RPMI7951 (cell line): ENCODE data around the gene USP7. TPM values are rescaled to one million over a fixed set of nuclear protein-coding genes. Genes with fewer than 3 reads are reported as not detected.
A peak's percentile ranks its signal among the peaks of the same experiment; 100 is the strongest.
"Not testable (repeated sequence)": the region's sequence is repeated elsewhere in the genome, so short reads cannot be mapped to it uniquely, and the experiment has no call there.

Source experiments
- DNase-seq: peaks from one replicate; pipeline ENCODE4 v3.0.0-alpha.2; 2012; ENCODE audit warnings: low read depth
- total RNA-seq: library from RNA; depleted of rRNA; stranded (reverse); fragments of >200 nt; shearing (Covaris generic); gene quantifications from 2 replicates; pipeline ENCODE4 v1.2.3, GENCODE V29; 2014; rRNA removed

Gene USP7
- 25.1 and 46.9 TPM in 2 replicates for total RNA-seq

- peak; percentile 84 for DNase-seq
Measured at GRCh38 chr16:8963821-8964441, at the start of gene USP7. Gene USP7, minus strand, starts transcription at chr16:8963906. Its CDS starts 621 bp downstream, at chr16:8963285.

DNA sequence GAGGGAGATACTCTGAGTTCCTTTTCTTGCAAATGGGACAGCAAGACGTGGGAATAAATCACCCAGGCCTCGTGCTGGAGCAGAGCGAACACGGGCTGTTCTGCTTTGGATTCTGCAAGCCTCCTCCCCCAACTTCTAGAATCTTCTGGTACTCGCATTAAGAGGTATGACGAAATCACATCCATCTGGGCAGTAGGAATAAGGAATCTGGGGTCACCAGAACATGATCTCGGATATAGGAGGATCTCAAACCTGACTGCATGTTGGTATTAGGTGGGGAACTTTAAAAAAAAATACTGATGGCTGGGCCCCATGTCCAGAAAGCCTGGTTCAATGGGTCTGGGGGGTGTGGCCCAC is 49.8 kb upstream of the USP7 start:
- no peak for DNase-seq

GRCh38 chr16:9012848-9013507 is 49.3 kb upstream of the USP7 start:
- DNase-seq: no peak

GRCh38 chr16:9012330-9012729 is 48.6 kb upstream of the USP7 start:
- no peak for DNase-seq

DNA sequence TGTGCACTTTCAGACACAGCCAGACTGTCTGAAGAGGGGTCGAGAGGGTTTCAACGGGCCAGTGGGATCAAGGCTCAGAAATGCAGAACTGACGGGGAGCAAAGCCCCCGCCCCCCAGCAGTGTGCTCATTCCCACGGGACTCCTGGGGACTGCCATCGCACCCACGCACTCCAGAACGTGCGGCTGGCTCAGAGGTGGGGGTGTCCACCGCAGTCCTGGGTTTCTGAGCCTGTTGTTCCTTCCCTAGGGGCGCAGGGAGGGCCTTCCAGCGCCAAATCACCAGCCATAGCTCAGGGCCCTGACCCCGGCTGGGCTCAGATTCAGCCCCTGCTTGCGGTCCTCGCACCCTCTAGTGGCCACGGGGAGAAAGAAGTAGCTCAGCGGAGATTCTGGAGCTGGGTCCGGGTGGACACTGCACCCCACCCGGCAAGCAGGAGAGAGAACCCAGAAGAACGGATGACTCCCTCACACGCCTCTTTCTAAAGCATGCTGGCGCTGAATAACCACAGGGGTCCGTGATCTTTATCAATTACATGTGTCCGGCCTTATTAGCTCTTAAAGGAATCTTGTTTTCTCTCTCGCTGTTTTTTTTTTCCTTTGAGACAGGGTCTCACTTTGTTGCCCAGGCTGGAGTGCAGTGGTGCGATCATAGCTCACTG is 45.0 kb upstream of the USP7 start:
- DNase-seq: peak; percentile 65

DNA sequence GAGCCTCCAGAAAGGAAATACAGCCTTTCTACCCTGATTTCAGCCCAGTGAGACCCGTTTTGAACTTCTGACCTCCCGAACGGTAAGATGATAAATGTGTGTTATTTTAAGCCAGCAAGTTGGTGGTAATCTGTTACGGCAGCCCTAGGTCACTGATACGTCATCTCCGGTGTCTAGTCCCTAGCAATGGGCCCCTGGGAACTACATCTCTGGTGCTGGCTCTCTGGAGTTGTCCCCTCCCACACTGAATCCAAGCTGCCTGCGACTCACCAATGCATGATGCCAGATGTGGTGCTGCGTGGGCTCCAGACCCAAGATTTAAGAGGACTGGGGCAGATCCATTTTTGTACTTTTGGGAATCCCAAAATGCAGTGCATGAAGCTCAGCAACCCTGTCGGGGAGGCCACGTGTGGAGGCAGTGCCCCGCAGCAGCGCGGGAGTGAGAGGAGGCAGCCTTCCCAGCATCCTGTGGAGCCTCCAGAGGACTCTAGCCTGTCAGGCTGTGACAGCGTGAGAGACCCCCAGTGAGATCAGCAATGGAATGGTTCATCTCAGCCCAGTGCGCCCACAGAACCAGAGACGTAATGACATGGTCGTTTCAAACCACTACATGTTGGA is 43.6 kb upstream of the USP7 start:
- peak; percentile 35 for DNase-seq

GRCh38 chr16:9004183-9004582 is 40.5 kb upstream of the USP7 start:
- no peak for DNase-seq

DNA sequence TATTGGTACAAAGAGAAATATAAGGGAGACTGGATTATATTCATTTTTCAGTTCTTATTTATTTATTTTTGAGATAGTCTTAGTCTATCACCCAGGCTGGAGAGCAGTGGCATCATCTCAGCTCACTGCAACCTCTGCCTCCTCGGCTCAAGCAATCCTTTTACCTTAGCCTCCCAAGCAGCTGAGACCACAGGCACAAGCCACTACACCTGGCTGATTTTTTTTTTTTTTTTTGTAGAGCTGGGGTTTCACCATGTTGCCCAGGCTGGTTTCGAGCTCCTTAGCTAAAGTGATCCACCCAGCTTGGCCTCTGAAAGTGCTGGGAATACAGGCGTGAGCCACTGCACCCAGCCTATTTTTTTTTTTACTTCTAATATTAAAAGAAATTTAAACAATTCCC is 40.1 kb upstream of the USP7 start:
- no peak for DNase-seq

- DNase-seq: no peak
Measured at GRCh38 chr16:9003322-9003721, 39.6 kb upstream of the USP7 start.

DNA sequence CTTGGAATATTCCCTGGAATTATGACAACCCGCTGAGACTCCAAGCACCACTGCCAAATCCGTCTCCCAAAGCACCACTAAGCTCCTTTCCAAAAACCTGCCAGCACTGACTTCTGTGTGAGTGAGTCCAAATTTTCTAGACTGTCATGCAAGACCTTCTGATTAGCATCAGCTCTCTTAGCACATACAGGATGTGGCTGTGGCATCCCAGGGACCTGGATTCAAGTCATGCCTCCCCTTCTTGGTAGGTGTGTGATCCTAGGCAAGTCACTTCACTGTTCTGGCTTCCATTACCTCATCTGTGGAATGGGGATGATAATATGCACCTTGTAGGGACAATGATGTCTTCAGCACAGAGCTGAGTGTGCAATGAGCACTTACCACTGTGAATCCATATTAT is 38.3 kb upstream of the USP7 start:
- no peak for DNase-seq

- no peak for DNase-seq
Measured at GRCh38 chr16:9000664-9001063, 37.0 kb upstream of the USP7 start.

DNA sequence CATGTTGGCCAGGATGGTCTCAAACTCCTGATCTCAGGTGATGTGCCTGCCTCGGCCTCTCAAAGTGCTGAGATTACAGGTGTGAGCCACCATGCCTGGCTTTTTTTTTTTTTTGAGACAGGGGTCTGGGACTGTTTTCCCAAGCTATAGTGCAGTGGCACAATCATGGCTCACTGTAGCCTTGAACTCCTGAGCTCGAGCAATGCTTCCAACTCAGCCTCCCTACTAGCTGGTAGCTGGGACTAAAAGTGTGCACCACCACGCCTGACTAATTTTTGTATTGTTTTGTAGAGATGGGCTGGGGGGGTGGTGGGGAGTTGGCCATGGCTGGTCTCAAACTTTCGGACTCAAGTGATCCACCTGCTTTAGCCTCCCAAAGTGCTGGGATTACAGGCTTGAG is 36.1 kb upstream of the USP7 start:
- no peak for DNase-seq

- peak; percentile 51 for DNase-seq
Measured at GRCh38 chr16:8998108-8998507, 34.4 kb upstream of the USP7 start.

DNA sequence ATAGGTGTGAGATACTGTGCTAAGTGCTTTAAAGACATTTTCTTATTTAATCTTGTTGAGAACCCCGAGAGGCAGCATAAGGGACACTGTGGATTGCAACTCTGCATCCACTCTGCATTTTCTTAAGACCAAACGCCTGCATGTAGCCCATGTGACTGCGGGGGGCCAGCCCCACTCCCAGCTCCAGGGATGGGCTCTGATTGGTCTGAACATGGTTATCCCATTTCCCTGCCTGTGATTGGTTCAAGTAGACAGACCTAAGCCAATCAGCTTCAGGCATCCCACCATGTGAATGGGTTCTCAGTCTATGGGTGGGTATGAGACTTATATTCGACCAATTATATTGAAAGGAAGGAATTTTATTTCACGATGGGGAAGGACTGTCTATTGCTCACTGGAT is 33.2 kb upstream of the USP7 start:
- DNase-seq: peak; percentile 31

DNA sequence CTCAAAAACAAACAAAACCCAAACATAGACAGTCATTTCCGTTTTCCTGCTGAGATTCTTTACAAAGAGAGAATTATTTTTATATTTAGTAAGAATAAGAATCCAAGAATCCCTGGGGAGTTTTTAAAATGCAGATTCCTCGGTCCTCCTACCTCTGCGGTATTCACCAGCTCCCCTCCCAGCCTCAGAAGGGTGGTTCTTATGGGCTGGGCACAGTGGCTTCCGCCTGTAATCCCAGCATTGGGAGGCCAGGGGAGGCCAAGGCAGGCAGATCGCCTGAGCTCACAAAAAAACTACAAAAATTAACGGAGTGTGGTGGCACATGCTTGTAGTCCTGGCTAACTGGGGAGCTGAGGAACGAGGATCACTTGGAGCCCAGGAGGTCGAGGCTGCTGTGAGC is 26.7 kb upstream of the USP7 start:
- no peak for DNase-seq

GRCh38 chr16:8989099-8989878 is 25.6 kb upstream of the USP7 start:
- DNase-seq: no peak

DNA sequence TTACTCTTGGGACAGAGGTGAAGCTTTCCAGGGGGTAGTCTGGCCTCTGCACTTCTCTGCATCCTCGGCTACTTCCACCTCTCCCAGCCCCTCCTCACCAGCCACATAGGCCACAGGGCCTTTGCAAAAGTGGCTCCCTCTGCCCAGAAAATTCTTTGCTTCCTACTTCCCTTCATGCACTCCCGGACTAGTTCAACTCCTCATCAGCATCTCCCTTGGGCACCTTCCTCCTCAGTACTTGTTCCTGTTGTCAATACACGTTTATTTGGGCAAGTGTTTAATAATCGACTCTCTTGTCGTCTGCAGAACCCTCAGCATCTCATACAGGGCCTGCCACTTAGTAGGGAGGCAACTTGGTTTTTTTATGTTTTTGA is 23.1 kb upstream of the USP7 start:
- DNase-seq: no peak

DNA sequence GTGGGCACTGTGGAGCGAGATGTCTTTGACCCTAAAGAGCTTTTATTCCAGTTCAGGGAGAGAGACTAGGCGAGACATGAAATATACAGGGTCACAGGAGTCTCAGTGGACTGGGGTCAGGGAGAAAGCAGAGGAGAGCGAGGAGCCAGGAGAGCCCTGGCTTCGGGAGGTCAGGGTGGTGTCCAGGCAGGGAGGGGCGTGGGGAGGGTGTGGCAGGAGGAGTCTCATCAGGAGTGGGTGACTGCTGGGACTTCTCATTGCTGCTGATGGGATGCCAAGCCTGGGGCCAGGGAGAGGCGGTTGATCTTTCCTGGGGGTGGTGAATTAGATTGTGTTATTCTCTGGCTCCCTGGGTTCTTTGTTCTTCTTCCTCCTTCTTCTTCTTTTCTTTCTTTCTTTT is 22.4 kb upstream of the USP7 start:
- no peak for DNase-seq

- no peak for DNase-seq
Measured at GRCh38 chr16:8982816-8983215, 19.1 kb upstream of the USP7 start.

GRCh38 chr16:8981901-8982300 is 18.2 kb upstream of the USP7 start:
- not testable (repeated sequence) for DNase-seq

- not testable (repeated sequence) for DNase-seq
Measured at GRCh38 chr16:8976189-8976588, 12.5 kb upstream of the USP7 start.

GRCh38 chr16:8975039-8975438 is 11.3 kb upstream of the USP7 start:
- DNase-seq: no peak
